ENCODE data around the gene FHAD1. TPM values are rescaled to one million over a fixed set of nuclear protein-coding genes. Genes with fewer than 3 reads are reported as not detected.

FHAD1 gene
- total and polyA plus RNA-seq, 9 of the 15 experiments (the other 6 are each of a cell fraction or from before 2014, with no cell fraction given), result 0.32 to 2.1 (median 1.5) TPM; not detected in 1

GRCh38 chr1:15412175-15412800 lies 165.3 kb downstream of the FHAD1 start:
- ATAC-seq (no peak), DNase-seq (ENCODE audit: extremely low read depth in 1 of 4, low spot score in 3 of 4) (peak in 1 of 4 experiments; percentile 55), FAIRE-seq (no peak)
- Histone ChIP-seq H2AFZ (ENCODE audit: low read depth, low read length) (no peak overlapping the region), H3K4me1 (replicated peaks in 1 of 2; ENCODE audit: control insufficient read depth in 2 of 2, insufficient read depth in 2 of 2, low read length in 2 of 2) (peaks cover 40 to 64% of the 10 kb centered on the region in 2 experiments), H3K9me3 (replicated peaks; ENCODE audit: control insufficient read depth, insufficient read depth, low read depth, low read length) (no peaks in the 10 kb centered on the region), H3K4me3 (no peak overlapping the region), H4K20me1 (replicated peaks; ENCODE audit: control insufficient read depth, insufficient read depth, low read length) (peaks cover 22% of the 10 kb centered on the region), H3K79me2 (ENCODE audit: control insufficient read depth, insufficient read depth, low read length) (peaks cover 29% of the 10 kb centered on the region), H3K9me1 (ENCODE audit: control insufficient read depth, insufficient read depth, low read length) (no peaks in the 10 kb centered on the region), H3K27ac (ENCODE audit: extremely low read depth, low read depth, low read length) (no peak overlapping the region), H3K4me2 (ENCODE audit: insufficient read depth, low read length) (no peak overlapping the region), H3K27me3 (ENCODE audit: control insufficient read depth in 2 of 2, insufficient read depth in 2 of 2, low read length in 2 of 2) (no peaks in the 10 kb centered on the region), H3K9ac (ENCODE audit: insufficient read depth in 1 of 2, low read depth in 2 of 2, low read length in 2 of 2) (peak overlapping the region in 1 of 2 experiments; percentile 57; a peak in 1 of 4 replicates), H3K36me3 (ENCODE audit: control insufficient read depth, insufficient read depth, low read length) (peaks cover 31% of the 10 kb centered on the region)
- ChIA-PET POLR2A (interaction anchor here (0.7 to 1.1 kb wide), 4 partner anchors 14 to 237 kb away, joined by 3 to 4 read pairs (median 3); no protein-coding TSS in a partner anchor), CTCF (ENCODE audit: low intra/inter-chr PET ratio) (no interaction called here)
- in situ Hi-C loops (cut with MboI) (no loop called here), intact Hi-C loops (cut with micrococcal nuclease) (no loop called here)
- TF ChIP-seq JUN (IDR thresholded peaks at IDR 0.05; ENCODE audit: borderline replicate concordance, low read depth, low read length) (0 out of 2 replicates have a peak, but pooled peaks have one; percentile 9), JUN (CRISPR knock-in tag; IDR thresholded peaks at IDR 0.05; ENCODE audit: borderline replicate concordance) (no peak), TAF7 (tag; IDR thresholded peaks at IDR 0.05) (no peak), GATA2 (CRISPR knock-in tag; IDR thresholded peaks at IDR 0.05) (peak; percentile 76), JUND (IDR thresholded peaks at IDR 0.05; ENCODE audit: borderline replicate concordance, low read depth, low read length) (peak; percentile 38; the same call in 1 of the 2 replicates), JUND (tag; IDR thresholded peaks at IDR 0.05; ENCODE audit: borderline replicate concordance, low read depth, low read length) (no peak), CXXC5 (CRISPR knock-in tag; IDR thresholded peaks at IDR 0.05) (peak; percentile 38; the same call in 1 of the 2 replicates), VEZF1 (CRISPR knock-in tag; IDR thresholded peaks at IDR 0.05) (peak; percentile 21; the same call in 1 of the 2 replicates), ZNF764 (CRISPR knock-in tag; IDR thresholded peaks at IDR 0.05; ENCODE audit: low read depth) (no peak), FOSL1 (tag; conservative IDR thresholded peaks at IDR 0.05) (peak; percentile 72; the same call in 1 of the 2 replicates)
- BruUV-seq (replicated peaks), result no TSS peak
- 60% methylated on average over 16 of the region's 16 CpGs for WGBS (ENCODE audit: insufficient coverage, low coverage, missing lambda C conversion rate)

Measured in K562 (cell line).